Vagina (tissue), 2 donors: ENCODE results near the gene ISX. TPM values are rescaled to one million over a fixed set of nuclear protein-coding genes. Genes with fewer than 3 reads are reported as not detected.

Source experiments
- DNase-seq, 2 donors: peaks; one replicate each; pipeline ENCODE4 v3.0.0-alpha.2; 2017; ENCODE audit errors: extremely low spot score in 2 of 2
- H3K27ac ChIP-seq: fragments of 200-600 bp; sonication (generic); one replicate; pipeline ENCODE4 v1.5.1; 2019
- H3K27me3 ChIP-seq: fragments of 200-600 bp; sonication (generic); one replicate; pipeline ENCODE4 v1.5.1; 2019
- H3K36me3 ChIP-seq, 2 donors: fragments of 200-600 bp; sonication (generic); one replicate each; pipeline ENCODE4 v1.5.1; 2017 to 2019
- H3K4me1 ChIP-seq: fragments of 200-600 bp; sonication (generic); one replicate; pipeline ENCODE4 v1.5.1; 2019
- H3K4me3 ChIP-seq, 2 donors: fragments of 200-600 bp; sonication (generic); 1 replicate in 1 of 2; 2 replicates in 1 of 2; pipeline ENCODE4 v1.5.1; 2016 to 2019
- H3K9me3 ChIP-seq: fragments of 200-600 bp; sonication (generic); one replicate; pipeline ENCODE4 v1.5.1; 2019
- POLR2A ChIP-seq, 2 donors: fragments of 450-650 bp; IDR thresholded peaks; one replicate each; pipeline ENCODE4 v1.6.1; 2017; ENCODE audit warnings: antibody characterized with exemption in 2 of 2, mild to moderate bottlenecking in 2 of 2, moderate library complexity in 2 of 2
- POLR2AphosphoS5 ChIP-seq, 2 donors: sonication (generic); formaldehyde crosslinking; IDR thresholded peaks; one replicate each; pipeline ENCODE4 v1.9.0; 2017; ENCODE audit warnings: antibody characterized with exemption in 2 of 2, mild to moderate bottlenecking in 2 of 2, low read depth in 1 of 2; ENCODE audit not compliant: insufficient read depth in 1 of 2
- intact Hi-C: fragments of 100-400 bp; cut with DNase I; formaldehyde crosslinking; loops from one replicate; pipeline ENCODE4 v1.15.1; 2023
- total RNA-seq: library from RNA; depleted of rRNA; stranded (reverse); fragments of >200 nt; gene quantifications from one replicate; pipeline ENCODE4 v1.2.3, GENCODE V29; 2016
- TF ChIP-seq, protein P1 (sequence below), 3 experiments: fragments of 450-650 bp in 2 of 3; fragments of 200-600 bp in 1 of 3; sonication (generic) in 1 of 3; IDR thresholded peaks; one replicate each; pipeline ENCODE4 v1.5.1; 2017 to 2019; ENCODE audit warnings: antibody characterized with exemption in 3 of 3, mild to moderate bottlenecking in 2 of 3, moderate library complexity in 2 of 3

The ISX gene
- total RNA-seq, 1 donor from 2014 or later: not detected

DNA sequence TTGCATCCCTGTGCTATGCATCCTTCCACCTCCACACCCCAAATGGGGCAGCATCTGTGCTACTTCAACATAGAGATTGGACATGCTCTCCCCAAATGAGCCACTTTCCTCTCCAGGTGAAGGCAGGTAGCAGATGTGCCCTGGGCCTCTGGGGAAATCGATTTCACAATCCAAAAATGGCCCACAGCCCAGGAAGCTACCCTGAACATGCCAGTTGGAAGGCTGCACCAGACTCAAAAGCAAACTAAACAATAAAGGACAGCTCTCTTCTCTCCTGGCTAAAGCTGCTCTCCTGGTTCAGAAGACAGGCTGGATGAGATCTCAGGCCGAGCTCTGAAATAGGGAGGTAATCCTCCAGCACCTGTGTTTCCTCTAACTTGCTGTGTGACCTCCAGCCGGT, 19.7 kb downstream of the ISX start:
- no peaks in the 10 kb centered on the region for H3K36me3 ChIP-seq
- intact Hi-C loops: no loop called here
- H3K4me1 ChIP-seq: no peaks in the 10 kb centered on the region
- no peaks in the 10 kb centered on the region for H3K27me3 ChIP-seq
- H3K4me3 ChIP-seq: no peak overlapping the region
- DNase-seq: no peak
- TF ChIP-seq POLR2AphosphoS5 (IDR thresholded peaks at IDR 0.05; ENCODE audit: insufficient read depth in 1 of 2, low read depth in 1 of 2) (no peak), POLR2A (IDR thresholded peaks at IDR 0.05) (no peak)
- TF ChIP-seq, protein P1, sequence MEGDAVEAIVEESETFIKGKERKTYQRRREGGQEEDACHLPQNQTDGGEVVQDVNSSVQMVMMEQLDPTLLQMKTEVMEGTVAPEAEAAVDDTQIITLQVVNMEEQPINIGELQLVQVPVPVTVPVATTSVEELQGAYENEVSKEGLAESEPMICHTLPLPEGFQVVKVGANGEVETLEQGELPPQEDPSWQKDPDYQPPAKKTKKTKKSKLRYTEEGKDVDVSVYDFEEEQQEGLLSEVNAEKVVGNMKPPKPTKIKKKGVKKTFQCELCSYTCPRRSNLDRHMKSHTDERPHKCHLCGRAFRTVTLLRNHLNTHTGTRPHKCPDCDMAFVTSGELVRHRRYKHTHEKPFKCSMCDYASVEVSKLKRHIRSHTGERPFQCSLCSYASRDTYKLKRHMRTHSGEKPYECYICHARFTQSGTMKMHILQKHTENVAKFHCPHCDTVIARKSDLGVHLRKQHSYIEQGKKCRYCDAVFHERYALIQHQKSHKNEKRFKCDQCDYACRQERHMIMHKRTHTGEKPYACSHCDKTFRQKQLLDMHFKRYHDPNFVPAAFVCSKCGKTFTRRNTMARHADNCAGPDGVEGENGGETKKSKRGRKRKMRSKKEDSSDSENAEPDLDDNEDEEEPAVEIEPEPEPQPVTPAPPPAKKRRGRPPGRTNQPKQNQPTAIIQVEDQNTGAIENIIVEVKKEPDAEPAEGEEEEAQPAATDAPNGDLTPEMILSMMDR (IDR thresholded peaks at IDR 0.05): no peak
- no peaks in the 10 kb centered on the region for H3K9me3 ChIP-seq
- no peak overlapping the region for H3K27ac ChIP-seq

DNA sequence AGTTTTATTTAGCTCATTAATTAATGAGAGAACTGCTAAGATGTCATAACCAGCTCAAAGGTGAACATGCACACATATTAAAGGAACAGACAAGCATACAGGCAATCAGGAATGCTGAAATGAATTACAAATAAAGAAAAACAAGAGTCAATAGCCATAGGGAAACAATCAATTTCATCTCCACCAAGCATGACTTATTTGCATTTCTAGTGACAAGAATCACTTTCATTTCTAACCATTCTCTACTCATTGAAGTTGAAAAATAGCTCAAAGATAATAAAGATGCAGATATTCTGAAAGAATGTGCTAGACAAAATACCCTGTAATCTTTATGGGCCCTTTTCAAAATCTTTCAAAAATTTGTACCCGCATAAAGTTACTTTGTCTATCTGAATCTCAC, 23.2 kb downstream of the ISX start:
- Histone ChIP-seq H3K9me3 (no peaks in the 10 kb centered on the region), H3K36me3 (no peaks in the 10 kb centered on the region), H3K4me1 (no peaks in the 10 kb centered on the region), H3K27ac (no peak overlapping the region), H3K27me3 (no peaks in the 10 kb centered on the region), H3K4me3 (no peak overlapping the region)
- TF ChIP-seq, protein P1 (IDR thresholded peaks at IDR 0.05): no peak
- no peak for TF ChIP-seq POLR2A (IDR thresholded peaks at IDR 0.05)
- TF ChIP-seq POLR2AphosphoS5 (IDR thresholded peaks at IDR 0.05; ENCODE audit: insufficient read depth in 1 of 2, low read depth in 1 of 2): no peak
- intact Hi-C loops: no loop called here
- DNase-seq: no peak

DNA sequence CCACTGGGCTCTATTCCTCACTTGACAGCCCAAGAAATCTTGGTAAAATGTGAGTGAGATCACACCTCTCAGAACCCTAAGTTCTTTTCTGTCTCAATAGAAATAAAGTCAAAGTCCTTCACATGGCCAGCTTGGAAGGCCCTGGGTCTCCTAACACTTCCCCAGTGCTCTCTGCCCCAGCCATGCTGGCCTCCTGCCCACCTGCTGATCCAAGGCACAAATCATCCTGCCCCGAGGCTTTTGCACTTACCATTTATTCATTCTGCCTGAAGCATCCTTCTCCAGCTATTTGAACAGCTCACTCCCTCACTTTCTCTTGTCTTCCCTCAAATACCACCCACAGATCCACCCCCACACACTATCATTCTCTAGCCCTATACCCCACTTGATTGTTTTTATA, 26.4 kb downstream of the ISX start:
- H3K27ac ChIP-seq: no peak overlapping the region
- no peak for DNase-seq
- no peaks in the 10 kb centered on the region for H3K27me3 ChIP-seq
- intact Hi-C loops: no loop called here
- H3K4me3 ChIP-seq: no peak overlapping the region
- H3K36me3 ChIP-seq: no peaks in the 10 kb centered on the region
- TF ChIP-seq, protein P1 (IDR thresholded peaks at IDR 0.05): no peak
- TF ChIP-seq POLR2AphosphoS5 (IDR thresholded peaks at IDR 0.05; ENCODE audit: insufficient read depth in 1 of 2, low read depth in 1 of 2) (no peak), POLR2A (IDR thresholded peaks at IDR 0.05) (no peak)
- H3K4me1 ChIP-seq: no peaks in the 10 kb centered on the region
- no peaks in the 10 kb centered on the region for H3K9me3 ChIP-seq

DNA sequence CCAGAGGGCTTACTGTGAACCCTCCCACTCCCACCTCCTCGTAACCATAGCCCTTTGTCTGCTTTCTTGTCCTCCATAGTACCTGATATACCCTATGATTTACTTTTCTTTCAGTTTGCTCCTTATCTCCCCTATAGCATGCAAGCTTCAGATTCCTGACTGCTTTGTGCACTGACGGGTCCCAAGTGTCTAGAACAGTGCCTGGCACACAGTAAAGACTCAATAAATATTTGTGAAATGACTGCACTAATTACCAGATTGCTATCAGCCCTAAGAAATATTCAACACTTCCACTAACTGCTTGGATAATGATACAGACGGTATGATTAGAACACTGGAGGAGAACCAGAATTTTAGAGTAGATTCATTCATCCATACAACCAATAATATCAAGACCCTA, 33.0 kb downstream of the ISX start:
- no peaks in the 10 kb centered on the region for H3K9me3 ChIP-seq
- no peak for DNase-seq
- TF ChIP-seq POLR2AphosphoS5 (IDR thresholded peaks at IDR 0.05; ENCODE audit: insufficient read depth in 1 of 2, low read depth in 1 of 2) (no peak), POLR2A (IDR thresholded peaks at IDR 0.05) (no peak)
- TF ChIP-seq, protein P1 (IDR thresholded peaks at IDR 0.05): no peak
- intact Hi-C loops: no loop called here
- no peaks in the 10 kb centered on the region for H3K36me3 ChIP-seq
- no peaks in the 10 kb centered on the region for H3K4me1 ChIP-seq
- H3K27ac ChIP-seq: no peak overlapping the region
- no peaks in the 10 kb centered on the region for H3K27me3 ChIP-seq
- no peak overlapping the region for H3K4me3 ChIP-seq

DNA sequence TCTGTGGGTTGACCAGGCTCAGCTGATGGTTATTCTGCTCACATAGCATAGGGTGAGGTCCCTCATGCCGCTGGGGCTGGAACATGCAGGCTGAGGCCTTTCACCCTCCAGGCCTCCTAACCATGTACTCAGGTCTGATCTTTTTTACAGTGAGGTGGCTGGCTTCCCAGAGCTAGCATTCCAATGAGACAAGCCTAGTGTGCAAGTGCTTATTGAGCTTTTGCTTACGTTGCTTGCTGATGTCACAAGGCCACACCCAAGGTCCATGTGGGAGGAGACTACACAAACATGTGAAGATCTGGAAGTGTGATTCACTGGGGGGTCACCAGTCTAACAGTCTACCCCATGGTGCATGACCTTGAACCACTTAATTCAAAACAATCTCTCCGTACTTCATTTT, 33.9 kb downstream of the ISX start:
- TF ChIP-seq, protein P1 (IDR thresholded peaks at IDR 0.05): no peak
- no peak for TF ChIP-seq POLR2A (IDR thresholded peaks at IDR 0.05)
- TF ChIP-seq POLR2AphosphoS5 (IDR thresholded peaks at IDR 0.05; ENCODE audit: insufficient read depth in 1 of 2, low read depth in 1 of 2): no peak
- H3K4me1 ChIP-seq: no peaks in the 10 kb centered on the region
- H3K27ac ChIP-seq: no peak overlapping the region
- no peak for DNase-seq
- no peaks in the 10 kb centered on the region for H3K9me3 ChIP-seq
- no peak overlapping the region for H3K4me3 ChIP-seq
- H3K27me3 ChIP-seq: no peaks in the 10 kb centered on the region
- no peaks in the 10 kb centered on the region for H3K36me3 ChIP-seq
- intact Hi-C loops: no loop called here
